K562 (cell line): ENCODE results near the gene TMEM127.

Source experiments
- ILF3 ChIP-seq: fragments of 450-650 bp; IDR thresholded peaks from 2 replicates; pipeline ENCODE4 v1.6.1; 2018; ENCODE audit warnings: antibody characterized with exemption, mild to moderate bottlenecking, moderate library complexity, borderline replicate concordance
- SNAPC5 ChIP-seq: fragments of 250-450 bp; sonication (Bioruptor Pico); IDR thresholded peaks from 2 replicates; pipeline ENCODE4 v1.8.0; 2021; ENCODE audit warnings: moderate library complexity, mild to moderate bottlenecking, inconsistent platforms
- STAT5B ChIP-seq: fragments of 250-450 bp; sonication (Bioruptor Pico); IDR thresholded peaks from 2 replicates; pipeline ENCODE4 v1.8.0; 2021; ENCODE audit warnings: mild to moderate bottlenecking, inconsistent platforms
- ZNF655 ChIP-seq: fragments of 250-450 bp; sonication (Bioruptor Pico); IDR thresholded peaks from 2 replicates; pipeline ENCODE4 v1.5.0; 2021

GRCh38 chr2:96248624-96249023 is 17.2 kb downstream of the TMEM127 start:
- TF ChIP-seq ILF3 (no peak), ZNF655 (CRISPR knock-in tag) (no peak), STAT5B (CRISPR knock-in tag) (no peak), SNAPC5 (CRISPR knock-in tag) (no peak)
